Testis (tissue), 2 donors: Measurements from ENCODE around the gene CDK13.

Experiments used
- POLR2A ChIP-seq: fragments of 450-650 bp; IDR thresholded peaks from one replicate; pipeline ENCODE4 v1.6.1; 2017; ENCODE audit warnings: antibody characterized with exemption, mild to moderate bottlenecking, moderate library complexity
- TF ChIP-seq, protein P1 (sequence below), 3 experiments: fragments of 450-650 bp in 2 of 3; fragments of 200-600 bp in 1 of 3; sonication (generic) in 1 of 3; IDR thresholded peaks; one replicate each; pipeline ENCODE4 v1.5.1; 2016 to 2019; ENCODE audit warnings: antibody characterized with exemption in 3 of 3, mild to moderate bottlenecking in 2 of 3, moderate library complexity in 1 of 3

- TF ChIP-seq, protein P1, sequence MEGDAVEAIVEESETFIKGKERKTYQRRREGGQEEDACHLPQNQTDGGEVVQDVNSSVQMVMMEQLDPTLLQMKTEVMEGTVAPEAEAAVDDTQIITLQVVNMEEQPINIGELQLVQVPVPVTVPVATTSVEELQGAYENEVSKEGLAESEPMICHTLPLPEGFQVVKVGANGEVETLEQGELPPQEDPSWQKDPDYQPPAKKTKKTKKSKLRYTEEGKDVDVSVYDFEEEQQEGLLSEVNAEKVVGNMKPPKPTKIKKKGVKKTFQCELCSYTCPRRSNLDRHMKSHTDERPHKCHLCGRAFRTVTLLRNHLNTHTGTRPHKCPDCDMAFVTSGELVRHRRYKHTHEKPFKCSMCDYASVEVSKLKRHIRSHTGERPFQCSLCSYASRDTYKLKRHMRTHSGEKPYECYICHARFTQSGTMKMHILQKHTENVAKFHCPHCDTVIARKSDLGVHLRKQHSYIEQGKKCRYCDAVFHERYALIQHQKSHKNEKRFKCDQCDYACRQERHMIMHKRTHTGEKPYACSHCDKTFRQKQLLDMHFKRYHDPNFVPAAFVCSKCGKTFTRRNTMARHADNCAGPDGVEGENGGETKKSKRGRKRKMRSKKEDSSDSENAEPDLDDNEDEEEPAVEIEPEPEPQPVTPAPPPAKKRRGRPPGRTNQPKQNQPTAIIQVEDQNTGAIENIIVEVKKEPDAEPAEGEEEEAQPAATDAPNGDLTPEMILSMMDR (IDR thresholded peaks at IDR 0.05), result no peak
- TF ChIP-seq POLR2A, result no peak
Measured at GRCh38 chr7:39958038-39958437, 8.0 kb downstream of the CDK13 start.
